NB4 (cell line): ENCODE results near the gene SND1.

ENCODE experiments used
- MYC ChIP-seq: IDR thresholded peaks from 2 replicates; pipeline ENCODE4 v1.6.1; 2011; ENCODE audit warnings: low read depth, low read length
- POLR2A ChIP-seq: IDR thresholded peaks from 2 replicates; pipeline ENCODE4 v1.6.1; 2011; ENCODE audit warnings: mild to moderate bottlenecking; ENCODE audit not compliant: insufficient read length; ENCODE audit errors: extremely low read depth
- TF ChIP-seq, protein P1 (sequence below): IDR thresholded peaks from one replicate; pipeline ENCODE4 v1.5.1; 2012; ENCODE audit warnings: low read depth, low read length

GRCh38 chr7:127815631-127816145 lies 163.7 kb downstream of the SND1 start:
- TF ChIP-seq, protein P1, sequence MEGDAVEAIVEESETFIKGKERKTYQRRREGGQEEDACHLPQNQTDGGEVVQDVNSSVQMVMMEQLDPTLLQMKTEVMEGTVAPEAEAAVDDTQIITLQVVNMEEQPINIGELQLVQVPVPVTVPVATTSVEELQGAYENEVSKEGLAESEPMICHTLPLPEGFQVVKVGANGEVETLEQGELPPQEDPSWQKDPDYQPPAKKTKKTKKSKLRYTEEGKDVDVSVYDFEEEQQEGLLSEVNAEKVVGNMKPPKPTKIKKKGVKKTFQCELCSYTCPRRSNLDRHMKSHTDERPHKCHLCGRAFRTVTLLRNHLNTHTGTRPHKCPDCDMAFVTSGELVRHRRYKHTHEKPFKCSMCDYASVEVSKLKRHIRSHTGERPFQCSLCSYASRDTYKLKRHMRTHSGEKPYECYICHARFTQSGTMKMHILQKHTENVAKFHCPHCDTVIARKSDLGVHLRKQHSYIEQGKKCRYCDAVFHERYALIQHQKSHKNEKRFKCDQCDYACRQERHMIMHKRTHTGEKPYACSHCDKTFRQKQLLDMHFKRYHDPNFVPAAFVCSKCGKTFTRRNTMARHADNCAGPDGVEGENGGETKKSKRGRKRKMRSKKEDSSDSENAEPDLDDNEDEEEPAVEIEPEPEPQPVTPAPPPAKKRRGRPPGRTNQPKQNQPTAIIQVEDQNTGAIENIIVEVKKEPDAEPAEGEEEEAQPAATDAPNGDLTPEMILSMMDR = no peak
- TF ChIP-seq POLR2A (no peak), MYC (no peak)
